Cerebellar nuclear complex (tissue), 1 donor: ENCODE data around the gene MCOLN1.
"Not testable (repeated sequence)": the region's sequence is repeated elsewhere in the genome, so short reads cannot be mapped to it uniquely, and the experiment has no call there.

Experiments used
- DNase-seq, 2 experiments: peaks; one replicate each; lab custom pipeline; 2025; lab: John Stamatoyannopoulos, UW

Gene MCOLN1

DNA sequence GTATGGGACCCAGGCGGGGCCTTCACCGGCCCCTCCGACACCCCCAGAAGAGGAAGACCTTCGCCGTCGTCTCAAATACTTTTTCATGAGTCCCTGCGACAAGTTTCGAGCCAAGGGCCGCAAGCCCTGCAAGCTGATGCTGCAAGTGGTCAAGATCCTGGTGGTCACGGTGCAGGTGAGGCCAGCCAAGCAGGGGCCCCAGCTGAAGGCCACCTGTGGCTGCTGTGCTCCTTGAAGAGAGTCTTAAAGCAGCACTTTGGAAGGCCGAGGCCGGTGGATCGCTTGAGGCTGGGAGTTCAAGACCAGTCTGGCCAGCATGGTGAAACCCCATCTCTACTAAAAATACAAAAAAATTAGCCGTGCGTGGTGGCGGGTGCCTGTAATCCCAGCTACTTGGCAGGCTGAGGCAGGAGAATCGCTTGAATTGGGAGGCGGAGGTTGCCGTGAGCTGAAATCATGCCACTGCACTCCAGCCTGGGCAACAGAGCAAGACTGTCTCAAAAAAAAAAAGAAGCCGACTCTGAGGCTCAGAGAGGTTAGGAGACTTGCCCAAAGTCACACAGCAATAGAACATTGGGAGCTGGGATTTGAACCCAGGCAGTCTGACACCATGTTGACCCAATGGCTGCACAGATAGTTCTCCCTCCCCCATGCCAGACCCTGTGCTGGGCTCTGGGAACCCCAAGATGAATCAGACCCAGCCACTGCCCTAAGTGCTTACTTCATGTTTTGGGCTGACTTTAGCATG lies 2.7 kb downstream of the MCOLN1 start:
- no peak for DNase-seq

DNA sequence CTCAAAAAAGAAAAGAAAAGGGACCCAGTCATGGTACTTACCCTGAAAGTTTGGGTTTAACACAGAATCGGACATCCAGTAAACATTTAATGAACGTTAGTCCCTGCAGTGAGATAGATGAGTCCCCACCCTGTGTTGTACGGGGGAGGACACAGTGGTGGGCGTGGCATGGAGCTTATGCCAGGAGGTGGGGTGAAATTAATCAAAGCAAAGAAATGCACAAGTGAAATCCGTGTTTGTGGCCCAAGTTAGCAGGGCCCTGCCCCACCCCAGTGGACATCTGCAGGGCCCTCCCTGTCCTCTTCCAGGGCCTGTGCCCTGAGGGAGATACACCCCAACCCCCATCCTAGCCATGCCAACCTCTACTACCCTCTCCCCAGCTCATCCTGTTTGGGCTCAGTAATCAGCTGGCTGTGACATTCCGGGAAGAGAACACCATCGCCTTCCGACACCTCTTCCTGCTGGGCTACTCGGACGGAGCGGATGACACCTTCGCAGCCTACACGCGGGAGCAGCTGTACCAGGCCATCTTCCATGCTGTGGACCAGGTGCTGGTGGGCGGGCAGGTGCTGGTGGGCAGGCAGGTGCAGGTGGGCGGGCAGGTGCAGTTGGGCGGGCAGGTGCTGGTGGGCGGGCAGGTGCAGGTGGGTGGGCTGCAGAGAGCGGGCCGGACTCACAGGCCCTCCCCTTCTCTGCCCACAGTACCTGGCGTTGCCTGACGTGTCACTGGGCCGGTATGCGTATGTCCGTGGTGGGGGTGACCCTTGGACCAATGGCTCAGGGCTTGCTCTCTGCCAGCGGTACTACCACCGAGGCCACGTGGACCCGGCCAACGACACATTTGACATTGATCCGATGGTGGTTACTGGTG lies 3.9 kb downstream of the MCOLN1 start:
- no peak for DNase-seq

DNA sequence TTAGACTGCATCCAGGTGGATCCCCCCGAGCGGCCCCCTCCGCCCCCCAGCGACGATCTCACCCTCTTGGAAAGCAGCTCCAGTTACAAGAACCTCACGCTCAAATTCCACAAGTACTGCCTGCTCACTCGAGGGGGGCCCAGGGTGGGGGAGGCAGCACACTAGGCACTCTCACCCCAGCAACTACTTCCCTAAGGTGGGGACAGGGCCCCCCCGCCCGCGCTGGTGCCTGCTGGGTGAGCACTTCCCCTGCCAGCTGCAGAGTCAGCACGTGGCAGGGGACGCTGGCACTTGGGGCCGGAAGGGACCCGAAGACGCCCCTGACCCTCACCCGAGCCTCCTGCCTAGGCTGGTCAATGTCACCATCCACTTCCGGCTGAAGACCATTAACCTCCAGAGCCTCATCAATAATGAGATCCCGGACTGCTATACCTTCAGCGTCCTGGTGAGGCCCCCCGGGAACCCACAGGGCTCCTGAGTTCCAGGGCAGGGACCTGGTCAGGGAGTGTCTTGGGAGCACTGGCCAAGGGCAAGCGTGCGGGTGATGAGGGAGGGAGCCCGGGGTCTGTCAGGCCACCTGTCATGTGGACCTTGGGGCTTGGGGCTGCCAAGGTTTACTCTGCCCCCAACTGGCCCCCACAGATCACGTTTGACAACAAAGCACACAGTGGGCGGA lies 5.2 kb downstream of the MCOLN1 start:
- no peak for DNase-seq

DNA sequence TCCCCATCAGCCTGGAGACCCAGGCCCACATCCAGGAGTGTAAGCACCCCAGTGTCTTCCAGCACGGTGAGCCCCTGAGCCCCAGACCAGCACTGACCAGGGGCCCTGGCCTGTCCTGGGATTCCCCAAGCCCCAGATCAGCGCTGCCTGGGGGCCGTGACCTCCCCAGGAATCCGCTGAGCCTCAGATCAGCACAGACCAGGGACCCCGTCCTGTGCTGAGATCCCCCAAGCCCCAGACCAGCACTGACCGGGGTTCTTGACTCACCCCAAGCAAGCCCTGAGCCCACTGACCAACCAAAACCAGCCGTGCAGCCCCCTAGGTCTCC lies 5.7 kb downstream of the MCOLN1 start:
- DNase-seq: no peak

DNA sequence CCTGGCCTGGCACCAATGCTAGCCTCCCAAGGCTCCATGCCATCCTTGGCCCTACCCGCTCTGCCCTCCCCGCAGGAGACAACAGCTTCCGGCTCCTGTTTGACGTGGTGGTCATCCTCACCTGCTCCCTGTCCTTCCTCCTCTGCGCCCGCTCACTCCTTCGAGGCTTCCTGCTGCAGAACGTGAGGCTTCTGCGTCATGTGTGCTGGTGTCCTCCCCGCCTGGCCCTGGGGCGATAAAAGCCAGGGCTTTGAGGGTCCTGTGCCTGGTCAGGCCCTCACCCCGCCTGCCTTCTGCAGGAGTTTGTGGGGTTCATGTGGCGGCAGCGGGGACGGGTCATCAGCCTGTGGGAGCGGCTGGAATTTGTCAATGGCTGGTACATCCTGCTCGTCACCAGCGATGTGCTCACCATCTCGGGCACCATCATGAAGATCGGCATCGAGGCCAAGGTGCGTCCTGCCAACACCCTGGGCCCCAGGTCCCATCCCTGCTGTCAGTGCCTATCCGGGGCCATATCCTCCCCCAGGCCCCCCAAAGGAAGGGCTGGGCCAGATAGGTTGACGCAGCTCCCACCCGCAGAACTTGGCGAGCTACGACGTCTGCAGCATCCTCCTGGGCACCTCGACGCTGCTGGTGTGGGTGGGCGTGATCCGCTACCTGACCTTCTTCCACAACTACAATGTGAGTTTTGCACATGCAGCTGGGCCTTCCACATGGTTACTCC lies 6.3 kb downstream of the MCOLN1 start:
- no peak for DNase-seq

DNA sequence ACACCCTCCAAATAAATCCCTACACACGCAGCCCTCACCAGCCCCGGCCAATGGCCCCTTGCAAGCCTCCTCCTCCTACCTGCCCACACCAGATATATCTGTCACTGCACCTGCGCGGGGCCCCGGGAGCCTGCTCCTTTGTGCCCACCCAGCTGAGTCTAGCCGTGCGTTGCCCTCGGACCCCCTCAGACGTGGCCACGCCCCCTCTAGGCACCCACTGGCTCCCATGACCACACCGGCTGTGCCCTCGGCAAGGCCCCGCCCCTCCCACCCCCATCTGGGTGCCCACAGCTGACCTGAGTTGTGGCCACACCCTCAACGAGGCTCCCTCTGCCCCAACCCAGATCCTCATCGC lies 6.8 kb downstream of the MCOLN1 start:
- no peak for DNase-seq

DNA sequence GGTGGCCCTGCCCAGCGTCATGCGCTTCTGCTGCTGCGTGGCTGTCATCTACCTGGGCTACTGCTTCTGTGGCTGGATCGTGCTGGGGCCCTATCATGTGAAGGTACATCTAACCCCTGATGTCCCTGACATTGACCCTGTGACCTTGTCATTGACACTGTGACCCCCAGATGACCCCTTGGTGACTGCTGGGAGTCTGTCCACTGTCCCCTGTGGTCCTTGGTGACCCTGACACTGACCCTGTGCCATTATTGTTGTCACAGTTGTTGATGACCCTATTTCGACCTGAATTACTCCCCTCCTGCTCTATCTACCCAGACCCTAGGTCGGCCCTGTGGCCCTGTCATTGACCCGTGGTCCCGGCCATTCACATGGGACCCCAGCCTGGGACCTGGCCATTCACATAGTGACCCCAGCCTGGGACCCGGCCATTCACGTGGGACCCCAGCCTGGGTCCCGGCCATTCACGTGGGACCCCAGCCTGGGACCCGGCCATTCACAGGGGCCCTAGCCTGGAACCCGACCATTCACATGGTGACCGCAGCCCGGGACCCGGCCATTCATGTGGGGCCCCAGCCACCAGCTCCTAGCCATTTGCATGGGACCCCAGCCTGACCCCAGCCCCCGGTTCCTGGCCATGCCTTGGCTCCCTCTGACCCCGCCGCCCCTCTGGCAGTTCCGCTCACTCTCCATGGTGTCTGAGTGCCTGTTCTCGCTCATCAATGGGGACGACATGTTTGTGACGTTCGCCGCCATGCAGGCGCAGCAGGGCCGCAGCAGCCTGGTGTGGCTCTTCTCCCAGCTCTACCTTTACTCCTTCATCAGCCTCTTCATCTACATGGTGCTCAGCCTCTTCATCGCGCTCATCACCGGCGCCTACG lies 7.4 kb downstream of the MCOLN1 start:
- no peak for DNase-seq

DNA sequence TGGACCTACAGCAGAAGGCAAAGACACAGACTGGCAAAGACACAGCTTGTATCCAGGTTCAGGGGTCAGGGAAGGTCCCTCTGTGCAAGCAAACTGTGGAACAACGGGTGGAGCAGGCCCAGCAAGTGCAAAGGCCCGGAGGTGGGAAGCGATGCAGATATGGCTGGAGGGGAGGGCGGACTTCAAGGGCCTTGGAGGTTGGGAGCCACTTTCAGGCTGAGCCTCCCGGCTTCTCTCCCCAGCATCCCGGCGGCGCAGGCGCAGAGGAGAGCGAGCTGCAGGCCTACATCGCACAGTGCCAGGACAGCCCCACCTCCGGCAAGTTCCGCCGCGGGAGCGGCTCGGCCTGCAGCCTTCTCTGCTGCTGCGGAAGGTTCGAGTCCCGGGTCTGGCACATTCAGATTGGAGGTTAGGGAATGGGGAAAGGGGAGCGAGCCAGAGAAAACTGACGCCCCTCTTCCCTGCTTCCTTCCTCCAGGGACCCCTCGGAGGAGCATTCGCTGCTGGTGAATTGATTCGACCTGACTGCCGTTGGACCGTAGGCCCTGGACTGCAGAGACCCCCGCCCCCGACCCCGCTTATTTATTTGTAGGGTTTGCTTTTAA lies 11.0 kb downstream of the MCOLN1 start:
- DNase-seq: peak in 1 of 2 experiments; percentile 13

DNA sequence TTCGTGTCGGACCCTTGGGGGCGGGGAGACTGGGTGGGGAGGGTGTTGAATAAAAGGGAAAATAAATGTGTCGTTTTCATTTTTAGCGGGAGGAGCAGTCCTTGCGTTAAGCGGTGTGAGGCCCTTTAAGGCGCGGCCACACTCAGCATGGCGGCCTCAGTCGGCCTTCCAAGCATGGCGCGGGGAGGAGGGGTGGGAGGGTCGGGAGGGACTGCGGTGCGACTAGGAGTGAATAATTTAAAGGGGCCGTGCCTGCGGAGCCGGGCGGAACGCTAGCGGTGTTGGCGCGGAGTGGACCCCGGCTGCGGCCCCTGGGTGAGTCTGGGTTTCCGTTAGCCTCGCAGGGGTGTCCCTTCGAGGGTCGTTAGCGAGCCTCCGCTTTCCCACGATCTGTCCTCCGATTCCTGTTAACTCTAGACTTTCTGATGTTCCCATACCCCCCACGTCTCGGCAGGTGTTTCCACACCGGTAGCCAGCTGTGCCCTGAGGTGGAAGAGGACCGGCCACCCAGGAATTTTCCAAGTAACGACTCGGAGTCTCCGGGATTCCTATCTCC lies 11.6 kb downstream of the MCOLN1 start:
- peak; percentile 37 to 80 for DNase-seq

DNA sequence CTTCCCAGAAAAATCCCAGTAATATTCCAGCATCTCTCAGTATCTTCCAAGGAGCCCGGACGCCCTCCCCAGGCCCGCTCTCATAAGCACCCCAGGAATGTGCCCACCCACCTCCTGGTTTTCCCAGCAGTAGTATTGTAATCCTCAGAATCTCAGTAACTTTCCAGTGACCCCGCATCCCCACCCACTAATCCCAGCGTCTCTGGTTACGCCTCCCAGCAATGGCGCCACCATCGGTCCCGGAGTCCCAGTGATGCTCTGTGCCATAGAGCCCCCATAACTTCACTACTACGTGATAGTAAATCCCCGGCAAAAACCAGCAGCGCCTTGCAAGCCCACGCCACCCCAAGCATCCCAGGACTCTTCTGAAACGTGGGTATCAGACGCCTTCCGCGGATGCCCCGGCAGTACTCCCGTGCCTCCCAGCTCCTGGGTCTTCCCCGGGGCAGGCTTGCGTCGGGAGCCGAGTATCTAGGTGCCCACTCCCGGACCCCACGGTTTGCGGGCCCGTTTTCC lies 12.2 kb downstream of the MCOLN1 start:
- DNase-seq: peak in 1 of 2 experiments; percentile 2

DNA sequence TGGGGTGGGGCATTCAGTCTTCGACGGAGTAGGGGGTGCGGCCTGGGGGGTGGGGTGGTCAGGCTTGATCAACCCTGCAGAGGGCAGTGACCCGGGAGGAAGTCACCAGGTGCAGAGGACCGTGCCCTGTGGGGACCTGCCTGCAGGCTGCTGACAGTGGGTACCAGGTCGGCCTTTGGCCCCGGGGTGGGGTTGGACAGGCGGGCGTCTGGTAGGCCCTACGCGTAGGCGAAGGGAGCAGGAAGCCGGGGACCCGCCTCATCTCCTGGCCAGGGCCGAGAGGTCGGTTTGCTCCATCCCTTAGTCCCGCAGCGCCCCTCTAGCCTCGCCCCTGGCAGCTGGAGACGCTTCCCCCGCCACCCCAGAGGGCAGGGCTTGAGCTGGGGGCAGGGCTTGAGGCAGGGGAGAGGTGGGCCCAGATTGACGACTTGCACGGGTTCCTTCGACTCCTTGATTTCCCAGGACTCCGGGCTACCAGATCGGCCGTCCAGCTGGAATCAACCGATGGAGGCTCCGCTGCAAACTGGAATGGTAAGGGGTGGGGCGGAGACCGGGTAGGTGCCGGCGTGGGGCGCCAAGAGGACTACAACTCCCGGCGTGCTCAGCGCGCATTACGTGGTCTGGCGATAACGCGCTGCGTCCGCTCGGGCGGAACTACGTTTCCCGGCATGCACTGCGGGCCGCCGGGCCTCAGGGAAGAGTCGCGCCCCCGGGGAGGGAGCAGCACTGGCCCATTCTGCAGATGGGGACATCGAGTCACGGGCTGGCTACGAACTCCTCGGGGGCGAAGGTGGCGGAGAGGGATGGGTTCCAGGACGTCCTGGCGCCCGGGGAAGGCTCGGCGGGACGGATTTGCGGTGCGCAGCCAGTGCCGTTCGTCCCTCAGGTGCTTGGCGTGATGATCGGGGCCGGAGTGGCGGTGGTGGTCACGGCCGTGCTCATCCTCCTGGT lies 12.9 kb downstream of the MCOLN1 start, which contains the start of gene PNPLA6:
TSS of gene PNPLA6 (plus strand) at position 671 of the 951 bp plus-strand sequence. CDS start at position 743, 72 bp downstream.
- DNase-seq: peak in 1 of 2 experiments; percentile 86

DNA sequence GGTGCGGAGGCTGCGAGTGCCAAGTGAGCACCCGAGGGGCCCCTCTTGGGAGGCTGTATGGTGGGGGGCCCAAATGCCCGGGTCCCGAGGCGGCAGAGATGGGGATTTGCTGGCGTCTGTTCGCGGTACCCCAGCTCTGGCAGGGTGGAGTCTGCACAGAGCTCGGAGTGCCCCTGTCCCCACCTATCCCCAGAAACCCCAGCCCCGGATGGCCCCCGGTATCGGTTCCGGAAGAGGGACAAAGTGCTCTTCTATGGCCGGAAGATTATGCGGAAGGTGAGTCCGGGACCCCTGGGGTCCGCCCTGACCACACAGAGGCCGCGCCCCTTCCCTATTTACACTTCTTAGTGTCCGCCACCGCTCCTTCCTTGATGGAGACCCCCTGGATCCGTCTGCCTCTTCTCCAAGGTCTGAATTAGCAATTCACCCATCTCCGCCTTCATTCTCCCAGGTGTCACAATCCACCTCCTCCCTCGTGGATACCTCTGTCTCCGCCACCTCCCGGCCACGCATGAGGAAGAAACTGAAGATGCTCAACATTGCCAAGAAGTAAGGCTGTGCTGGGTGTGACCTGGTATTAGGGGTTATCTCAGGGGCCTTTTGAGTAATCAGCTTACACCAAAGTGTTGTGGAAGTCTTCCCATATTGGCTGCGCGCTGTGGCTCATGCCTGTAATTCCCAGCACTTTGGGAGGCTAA lies 13.7 kb downstream of the MCOLN1 start:
- no peak for DNase-seq

DNA sequence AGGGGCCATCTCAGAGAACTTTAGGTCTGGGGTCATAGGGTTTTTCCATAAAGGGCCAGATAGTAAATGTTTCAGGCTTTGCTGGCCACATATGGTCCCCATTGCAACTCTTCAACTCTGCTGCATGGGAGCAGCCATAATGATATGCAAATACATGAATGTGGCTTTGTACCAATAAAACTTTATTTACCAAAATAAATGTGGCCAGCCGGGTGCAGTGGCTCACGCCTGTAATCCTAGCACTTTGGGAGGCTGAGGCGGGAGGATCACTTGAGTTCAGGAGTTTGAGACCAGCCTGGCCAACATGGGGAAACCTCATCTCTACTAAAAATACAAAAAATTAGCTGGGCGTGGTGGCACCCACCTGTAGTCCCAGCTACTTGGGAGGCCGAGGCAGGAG lies 16.6 kb downstream of the MCOLN1 start:
- not testable (repeated sequence) for DNase-seq

DNA sequence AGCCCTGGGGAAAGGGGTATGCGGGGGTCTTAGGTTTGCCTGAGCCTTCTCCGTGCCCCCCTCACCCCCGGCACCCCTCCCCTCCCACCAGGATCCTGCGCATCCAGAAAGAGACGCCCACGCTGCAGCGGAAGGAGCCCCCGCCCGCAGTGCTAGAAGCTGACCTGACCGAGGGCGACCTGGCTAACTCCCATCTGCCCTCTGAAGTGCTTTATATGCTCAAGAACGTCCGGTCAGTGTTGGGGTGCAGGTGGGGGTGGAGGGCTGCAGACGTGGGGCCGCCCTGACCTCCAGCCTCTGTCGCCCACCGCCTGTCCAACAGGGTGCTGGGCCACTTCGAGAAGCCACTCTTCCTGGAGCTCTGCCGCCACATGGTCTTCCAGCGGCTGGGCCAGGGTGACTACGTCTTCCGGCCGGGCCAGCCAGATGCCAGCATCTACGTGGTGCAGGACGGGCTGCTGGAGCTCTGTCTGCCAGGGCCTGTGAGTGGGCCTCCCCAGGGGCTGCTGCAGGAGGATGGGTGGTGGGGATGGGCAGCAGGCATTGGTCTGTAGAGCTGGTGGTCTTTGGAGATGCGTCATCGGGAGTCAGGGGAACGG lies 17.5 kb downstream of the MCOLN1 start:
- DNase-seq: no peak

DNA sequence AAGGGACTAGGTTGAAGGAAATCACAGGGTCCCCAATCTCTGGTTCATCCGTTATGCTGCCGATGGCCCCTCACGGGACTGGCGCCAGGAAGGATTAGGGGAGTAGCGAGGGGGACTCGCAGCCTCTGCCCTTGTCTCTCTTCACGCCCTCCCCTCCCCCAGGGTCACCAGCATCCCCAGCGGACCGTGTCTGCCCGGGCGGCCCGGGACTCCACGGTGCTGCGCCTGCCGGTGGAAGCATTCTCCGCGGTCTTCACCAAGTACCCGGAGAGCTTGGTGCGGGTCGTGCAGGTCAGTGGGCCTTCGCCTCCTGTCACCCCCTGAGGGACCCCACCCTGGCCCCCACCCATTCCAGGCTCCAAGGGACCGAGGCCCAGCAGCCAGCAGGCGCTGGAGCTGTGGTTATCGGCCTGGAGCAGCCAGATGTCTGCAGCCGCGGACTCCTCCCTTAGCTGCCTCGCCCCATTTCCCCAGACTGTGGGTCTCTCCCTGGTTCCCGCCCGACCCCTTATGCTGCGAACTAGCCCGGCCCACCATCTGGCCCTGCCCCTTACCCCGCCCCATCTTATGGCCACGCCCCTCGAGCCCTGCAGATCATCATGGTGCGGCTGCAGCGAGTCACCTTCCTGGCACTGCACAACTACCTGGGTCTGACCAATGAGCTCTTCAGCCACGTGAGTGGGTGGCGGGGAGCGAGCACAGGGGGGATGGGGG lies 18.5 kb downstream of the MCOLN1 start:
- DNase-seq: no peak

DNA sequence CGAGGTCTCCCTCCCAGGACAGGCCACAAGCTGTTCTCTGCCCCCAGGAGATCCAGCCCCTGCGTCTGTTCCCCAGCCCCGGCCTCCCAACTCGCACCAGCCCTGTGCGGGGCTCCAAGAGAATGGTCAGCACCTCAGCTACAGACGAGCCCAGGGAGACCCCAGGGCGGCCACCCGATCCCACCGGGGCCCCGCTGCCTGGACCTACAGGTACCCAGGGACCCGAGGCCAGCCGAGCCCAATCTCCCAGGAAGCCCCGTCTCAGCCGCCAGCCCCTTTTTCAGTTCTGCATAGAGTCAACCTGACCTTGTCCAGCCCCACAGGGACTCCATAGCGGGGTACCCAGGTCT lies 19.0 kb downstream of the MCOLN1 start:
- no peak for DNase-seq

DNA sequence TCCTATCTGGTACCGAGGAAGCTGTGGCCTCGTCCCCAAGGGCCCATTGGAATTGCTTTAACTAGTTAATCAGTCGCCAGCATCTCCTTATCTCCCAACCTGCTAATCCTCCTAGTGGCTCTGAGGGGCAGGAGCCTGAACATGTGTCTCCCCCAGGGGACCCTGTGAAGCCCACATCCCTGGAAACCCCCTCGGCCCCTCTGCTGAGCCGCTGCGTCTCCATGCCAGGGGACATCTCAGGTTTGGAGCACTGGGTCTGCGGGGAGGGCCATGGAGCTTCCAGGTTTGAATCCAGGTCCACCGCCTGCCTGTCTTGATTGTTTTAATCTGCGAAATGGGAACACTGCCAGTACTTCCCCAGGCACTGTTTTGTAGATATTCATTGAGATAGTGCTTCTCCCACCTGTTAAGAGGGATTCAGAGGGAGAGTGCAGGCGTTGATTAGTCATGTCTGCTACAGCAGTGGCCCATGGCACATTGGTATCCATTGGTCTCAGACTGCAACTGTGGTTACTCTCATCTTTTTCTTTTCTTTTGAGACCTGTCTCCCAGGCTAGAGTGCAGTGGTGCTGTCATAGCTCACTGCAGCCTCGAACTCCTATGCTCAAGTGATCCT lies 19.5 kb downstream of the MCOLN1 start:
- no peak for DNase-seq
